Vagina (tissue), 2 donors: ENCODE data around the gene ARID1A.

Experiments
- CTCF ChIP-seq, 3 experiments: fragments of 450-650 bp in 2 of 3; fragments of 200-600 bp in 1 of 3; sonication (generic) in 1 of 3; IDR thresholded peaks; one replicate each; pipeline ENCODE4 v1.5.1; 2017 to 2019; ENCODE audit warnings: antibody characterized with exemption in 3 of 3, mild to moderate bottlenecking in 2 of 3, moderate library complexity in 2 of 3
- POLR2A ChIP-seq, 2 donors: fragments of 450-650 bp; IDR thresholded peaks; one replicate each; pipeline ENCODE4 v1.6.1; 2017; ENCODE audit warnings: antibody characterized with exemption in 2 of 2, mild to moderate bottlenecking in 2 of 2, moderate library complexity in 2 of 2
- POLR2AphosphoS5 ChIP-seq, 2 donors: sonication (generic); formaldehyde crosslinking; IDR thresholded peaks; one replicate each; pipeline ENCODE4 v1.9.0; 2017; ENCODE audit warnings: antibody characterized with exemption in 2 of 2, mild to moderate bottlenecking in 2 of 2, low read depth in 1 of 2; ENCODE audit not compliant: insufficient read depth in 1 of 2

DNA sequence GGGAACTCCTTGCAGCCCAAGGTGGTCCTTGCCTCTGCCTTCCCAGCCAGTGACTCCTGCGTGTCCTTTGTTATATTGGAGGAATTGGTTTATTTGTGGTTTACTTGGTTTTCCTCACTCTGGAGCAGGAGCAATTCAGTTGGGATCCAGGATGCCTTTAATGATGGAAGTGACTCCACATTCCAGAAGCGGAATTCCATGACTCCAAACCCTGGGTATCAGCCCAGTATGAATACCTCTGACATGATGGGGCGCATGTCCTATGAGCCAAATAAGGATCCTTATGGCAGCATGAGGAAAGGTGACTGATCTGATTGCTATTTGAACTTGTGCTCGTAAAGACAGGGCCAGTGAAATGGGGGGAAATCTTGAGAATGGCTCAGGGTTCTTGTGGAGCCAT is 76.9 kb downstream of the ARID1A start:
- no peak for TF ChIP-seq CTCF (IDR thresholded peaks at IDR 0.05)
- no peak for TF ChIP-seq POLR2AphosphoS5 (IDR thresholded peaks at IDR 0.05; ENCODE audit: insufficient read depth in 1 of 2, low read depth in 1 of 2)
- TF ChIP-seq POLR2A (IDR thresholded peaks at IDR 0.05) = no peak
